DOHH2 (cell line): ENCODE measurements around the gene YIPF1.

Source experiments
- H3F3A ChIP-seq: fragments of 200-600 bp; sonication (generic), shearing (Covaris generic); 2 replicates; pipeline ENCODE4 v1.6.0; 2016; ENCODE audit warnings: antibody characterized with exemption, mild to moderate bottlenecking; ENCODE audit not compliant: control insufficient read depth, insufficient read depth
- H3K27ac ChIP-seq: fragments of 200-600 bp; sonication (generic); 2 replicates; pipeline ENCODE4 v1.5.1; 2014; ENCODE audit warnings: low read depth, mild to moderate bottlenecking, low read length, moderate library complexity
- H3K27me3 ChIP-seq: fragments of 200-600 bp; sonication (generic); 2 replicates; pipeline ENCODE4 v1.6.1; 2014; ENCODE audit warnings: mild to moderate bottlenecking, low read length, mixed read lengths; ENCODE audit not compliant: control insufficient read depth
- H3K36me3 ChIP-seq: fragments of 200-600 bp; sonication (generic); 2 replicates; pipeline ENCODE4 v1.6.1; 2014; ENCODE audit warnings: mild to moderate bottlenecking, low read length, moderate library complexity, mixed read lengths; ENCODE audit not compliant: control insufficient read depth
- H3K4me1 ChIP-seq: fragments of 200-600 bp; sonication (generic); 2 replicates; pipeline ENCODE4 v1.6.1; 2014; ENCODE audit warnings: mild to moderate bottlenecking, low read length, mixed read lengths; ENCODE audit not compliant: control insufficient read depth
- H3K4me2 ChIP-seq: fragments of 200-600 bp; sonication (generic); 2 replicates; pipeline ENCODE4 v1.6.0; 2014; ENCODE audit warnings: mild to moderate bottlenecking, low read length, moderate library complexity
- H3K4me3 ChIP-seq: fragments of 200-600 bp; sonication (generic); 2 replicates; pipeline ENCODE4 v1.5.1; 2014; ENCODE audit warnings: mild to moderate bottlenecking, low read length, mixed read lengths
- H3K79me2 ChIP-seq: fragments of 200-600 bp; sonication (generic); 2 replicates; pipeline ENCODE4 v1.6.1; 2014; ENCODE audit warnings: mild to moderate bottlenecking, low read length, mixed read lengths; ENCODE audit not compliant: control insufficient read depth
- H3K9me2 ChIP-seq: fragments of 200-600 bp; sonication (generic); replicated peaks from 2 replicates; pipeline ENCODE4 v1.6.1; 2014; ENCODE audit warnings: mild to moderate bottlenecking, low read length, mixed read lengths; ENCODE audit not compliant: control insufficient read depth
- H3K9me3 ChIP-seq: fragments of 200-600 bp; sonication (generic); 2 replicates; pipeline ENCODE4 v1.6.1; 2014; ENCODE audit warnings: antibody characterized with exemption, low read length, mixed read lengths; ENCODE audit not compliant: control insufficient read depth, insufficient read depth
- H4K20me1 ChIP-seq: fragments of 200-600 bp; sonication (generic); 2 replicates; pipeline ENCODE4 v1.6.0; 2014; ENCODE audit warnings: low read depth, mild to moderate bottlenecking, antibody characterized with exemption, low read length, moderate library complexity; ENCODE audit not compliant: control insufficient read depth, insufficient read depth
- EZH2phosphoT487 ChIP-seq: fragments of 200-600 bp; sonication (generic); IDR thresholded peaks from 2 replicates; pipeline ENCODE4 v1.6.1; 2017; ENCODE audit warnings: borderline replicate concordance, mild to moderate bottlenecking, antibody characterized with exemption, low read length, moderate library complexity, mixed read lengths
- TF ChIP-seq, protein P1 (sequence below): fragments of 200-600 bp; sonication (generic); IDR thresholded peaks from one replicate; pipeline ENCODE4 v1.5.1; 2014; ENCODE audit warnings: antibody characterized with exemption, mild to moderate bottlenecking, low read depth, low read length; ENCODE audit not compliant: poor library complexity, severe bottlenecking

Gene YIPF1

DNA sequence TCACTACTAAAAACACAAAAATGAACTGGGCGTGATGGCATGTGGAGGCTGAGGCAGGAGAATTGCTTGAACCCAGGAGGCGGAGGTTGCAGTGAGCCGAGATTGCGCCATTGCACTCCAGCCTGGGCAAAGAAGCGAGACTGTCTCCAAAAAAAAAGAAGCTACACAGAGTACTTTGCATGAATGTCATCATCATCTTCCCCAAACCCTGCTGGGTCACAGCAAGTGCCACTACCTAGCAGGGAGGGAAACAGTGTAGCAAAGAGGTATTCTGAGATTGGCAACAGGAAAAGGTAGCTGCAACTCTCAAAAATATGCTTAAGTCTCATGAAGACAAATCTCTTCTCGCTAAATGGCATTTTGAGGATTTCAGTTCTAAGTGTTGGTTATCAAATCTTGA lies 64.3 kb downstream of the YIPF1 start:
- H4K20me1 ChIP-seq: peaks cover 16% of the 10 kb centered on the region; the same call in 1 of the 2 replicates
- peak overlapping the region; percentile 43 for H3K4me2 ChIP-seq
- peaks cover 96% of the 10 kb centered on the region for H3K79me2 ChIP-seq
- peaks cover 93% of the 10 kb centered on the region for H3K36me3 ChIP-seq
- no peak for TF ChIP-seq EZH2phosphoT487
- TF ChIP-seq, protein P1, sequence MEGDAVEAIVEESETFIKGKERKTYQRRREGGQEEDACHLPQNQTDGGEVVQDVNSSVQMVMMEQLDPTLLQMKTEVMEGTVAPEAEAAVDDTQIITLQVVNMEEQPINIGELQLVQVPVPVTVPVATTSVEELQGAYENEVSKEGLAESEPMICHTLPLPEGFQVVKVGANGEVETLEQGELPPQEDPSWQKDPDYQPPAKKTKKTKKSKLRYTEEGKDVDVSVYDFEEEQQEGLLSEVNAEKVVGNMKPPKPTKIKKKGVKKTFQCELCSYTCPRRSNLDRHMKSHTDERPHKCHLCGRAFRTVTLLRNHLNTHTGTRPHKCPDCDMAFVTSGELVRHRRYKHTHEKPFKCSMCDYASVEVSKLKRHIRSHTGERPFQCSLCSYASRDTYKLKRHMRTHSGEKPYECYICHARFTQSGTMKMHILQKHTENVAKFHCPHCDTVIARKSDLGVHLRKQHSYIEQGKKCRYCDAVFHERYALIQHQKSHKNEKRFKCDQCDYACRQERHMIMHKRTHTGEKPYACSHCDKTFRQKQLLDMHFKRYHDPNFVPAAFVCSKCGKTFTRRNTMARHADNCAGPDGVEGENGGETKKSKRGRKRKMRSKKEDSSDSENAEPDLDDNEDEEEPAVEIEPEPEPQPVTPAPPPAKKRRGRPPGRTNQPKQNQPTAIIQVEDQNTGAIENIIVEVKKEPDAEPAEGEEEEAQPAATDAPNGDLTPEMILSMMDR: no peak
- H3K27ac ChIP-seq: peak overlapping the region; percentile 8; the same call in 1 of the 2 replicates
- H3K4me1 ChIP-seq: peaks cover 47% of the 10 kb centered on the region
- no peaks in the 10 kb centered on the region for H3K9me2 ChIP-seq
- no peaks in the 10 kb centered on the region for H3K27me3 ChIP-seq
- peaks cover 7% of the 10 kb centered on the region for H3F3A ChIP-seq
- 0 out of 2 replicates have a peak overlapping the region, but pooled peaks have one; percentile 13 for H3K4me3 ChIP-seq
- no peaks in the 10 kb centered on the region for H3K9me3 ChIP-seq

DNA sequence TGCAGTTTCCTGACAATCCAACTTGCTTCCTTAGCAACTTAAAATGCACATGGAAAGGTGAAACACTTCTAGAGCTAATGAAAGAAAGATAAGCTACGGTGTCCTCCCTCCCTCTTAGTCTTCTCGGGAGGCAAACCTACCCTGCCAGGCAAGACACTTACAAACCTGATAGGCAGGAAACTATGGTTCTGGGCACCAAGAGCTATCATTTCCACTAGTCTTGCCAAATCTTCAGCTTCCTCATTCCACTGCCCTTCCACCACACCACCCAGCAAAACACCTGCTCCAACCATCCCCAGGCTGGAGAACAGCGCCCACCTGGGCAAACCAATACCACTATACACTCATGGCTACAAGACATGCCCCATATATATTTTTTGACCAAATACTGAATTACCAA lies 66.7 kb downstream of the YIPF1 start:
- Histone ChIP-seq H3K4me3 (no peak overlapping the region), H3K4me1 (peaks cover 38% of the 10 kb centered on the region), H3K36me3 (peaks cover 98% of the 10 kb centered on the region), H3K27ac (no peak overlapping the region), H3K4me2 (no peak overlapping the region), H3K9me2 (no peaks in the 10 kb centered on the region), H3K79me2 (peaks cover 97% of the 10 kb centered on the region), H3K9me3 (no peaks in the 10 kb centered on the region), H3F3A (peaks cover 7% of the 10 kb centered on the region), H3K27me3 (no peaks in the 10 kb centered on the region), H4K20me1 (peaks cover 15% of the 10 kb centered on the region; the same call in 1 of the 2 replicates)
- TF ChIP-seq, protein P1: no peak
- no peak for TF ChIP-seq EZH2phosphoT487

DNA sequence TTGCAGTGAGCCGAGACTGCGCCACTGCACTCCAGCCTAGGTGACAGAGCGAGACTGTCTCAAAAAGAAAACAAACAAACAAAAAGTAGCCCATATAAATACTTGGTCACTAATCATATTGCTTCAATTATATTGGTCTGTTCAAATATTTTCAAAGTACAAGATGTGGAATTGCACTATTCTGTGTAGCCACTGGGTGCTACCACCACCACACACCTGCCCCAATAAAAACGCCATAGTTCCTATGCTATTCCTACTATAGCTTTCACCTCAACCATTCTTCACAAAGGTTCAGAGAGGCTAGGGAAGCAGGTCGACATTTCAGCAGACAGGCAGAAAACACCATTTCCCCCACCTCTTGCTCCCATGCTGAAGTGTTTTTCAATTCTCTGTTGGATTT lies 68.2 kb downstream of the YIPF1 start:
- TF ChIP-seq EZH2phosphoT487: no peak
- TF ChIP-seq, protein P1: peak; percentile 42
- Histone ChIP-seq H3K79me2 (peaks cover 97% of the 10 kb centered on the region), H3K36me3 (peaks cover 98% of the 10 kb centered on the region)

More for the DNA sequence above, 68.2 kb downstream of the YIPF1 start:
- Histone ChIP-seq H3K27me3 (no peaks in the 10 kb centered on the region), H3K4me2 (no peak overlapping the region), H4K20me1 (peaks cover 10% of the 10 kb centered on the region; the same call in 1 of the 2 replicates), H3K27ac (no peak overlapping the region), H3K4me3 (no peak overlapping the region), H3K9me3 (no peaks in the 10 kb centered on the region), H3K9me2 (no peaks in the 10 kb centered on the region), H3F3A (no peaks in the 10 kb centered on the region; the same call in 1 of the 2 replicates), H3K4me1 (peaks cover 22% of the 10 kb centered on the region)
